Measurements from ENCODE around the gene RDH5.

The RDH5 gene

DNA sequence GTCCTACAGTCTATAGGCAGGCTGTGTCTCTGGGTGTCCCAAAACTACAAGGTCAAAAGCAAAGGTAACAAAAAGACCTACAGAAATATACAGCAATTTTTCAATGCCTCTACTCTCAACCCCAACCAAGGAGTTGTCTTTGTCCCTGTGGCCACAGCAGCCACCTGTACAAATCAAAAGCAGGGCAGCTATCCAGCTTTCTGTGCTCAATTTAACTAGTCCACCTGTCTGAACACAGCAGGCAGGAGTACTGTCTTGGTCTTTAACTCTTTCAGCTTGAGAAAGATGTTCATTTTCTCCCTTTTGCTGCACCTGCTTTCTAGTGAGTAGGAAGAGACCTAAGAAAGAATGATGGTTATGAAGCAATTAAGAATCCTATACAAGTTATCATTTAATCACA lies 42.5 kb downstream of the RDH5 start:
- no peak overlapping the region for H3K4me3 ChIP-seq (ENCODE audit: low read depth, low read length)
- no peak for DNase-seq (ENCODE audit: low read depth)
- TF ChIP-seq CTCF (conservative IDR thresholded peaks at IDR 0.05; ENCODE audit: low read depth, low read length) = no peak

- no peak for DNase-seq (ENCODE audit: low read depth)
- no peak overlapping the region for H3K4me3 ChIP-seq (ENCODE audit: low read depth, low read length)
- no peak for TF ChIP-seq CTCF (conservative IDR thresholded peaks at IDR 0.05; ENCODE audit: low read depth, low read length)
Observed at GRCh38 chr12:55765736-55766290, 45.6 kb downstream of the RDH5 start.

GRCh38 chr12:55767156-55767555 lies 47.0 kb downstream of the RDH5 start:
- TF ChIP-seq CTCF (conservative IDR thresholded peaks at IDR 0.05; ENCODE audit: low read depth, low read length) = no peak
- no peak overlapping the region for H3K4me3 ChIP-seq (ENCODE audit: low read depth, low read length)
- no peak for DNase-seq (ENCODE audit: low read depth)

GRCh38 chr12:55771736-55772135 lies 51.5 kb downstream of the RDH5 start:
- no peak for TF ChIP-seq CTCF (conservative IDR thresholded peaks at IDR 0.05; ENCODE audit: low read depth, low read length)
- DNase-seq (ENCODE audit: low read depth) = no peak
- H3K4me3 ChIP-seq (ENCODE audit: low read depth, low read length) = no peak overlapping the region
